ENCODE data around the gene VSIG2.

GRCh38 chr11:124753624-124754023 is 1.6 kb upstream of the VSIG2 start:
- TF ChIP-seq POLR2A (IDR thresholded peaks at IDR 0.05) (no peak), EP300 (IDR thresholded peaks at IDR 0.05) (no peak), CTCF (IDR thresholded peaks at IDR 0.05) (no peak), POLR2AphosphoS5 (IDR thresholded peaks at IDR 0.05) (no peak)

All from gastroesophageal sphincter (tissue), 3 donors.